Limb (tissue), 2 donors: Measurements from ENCODE around the gene GPR18.
A peak's percentile ranks its signal among the peaks of the same experiment; 100 is the strongest.
"Not testable (repeated sequence)": the region's sequence is repeated elsewhere in the genome, so short reads cannot be mapped to it uniquely, and the experiment has no call there.

Experiments
- DNase-seq, 2 donors: peaks; one replicate each; pipeline ENCODE4 v3.0.0-alpha.2; 2016; ENCODE audit errors: extremely low spot score in 2 of 2

The GPR18 gene

GRCh38 chr13:99267927-99268326, 9.7 kb upstream of the GPR18 start:
- no peak for DNase-seq

DNA sequence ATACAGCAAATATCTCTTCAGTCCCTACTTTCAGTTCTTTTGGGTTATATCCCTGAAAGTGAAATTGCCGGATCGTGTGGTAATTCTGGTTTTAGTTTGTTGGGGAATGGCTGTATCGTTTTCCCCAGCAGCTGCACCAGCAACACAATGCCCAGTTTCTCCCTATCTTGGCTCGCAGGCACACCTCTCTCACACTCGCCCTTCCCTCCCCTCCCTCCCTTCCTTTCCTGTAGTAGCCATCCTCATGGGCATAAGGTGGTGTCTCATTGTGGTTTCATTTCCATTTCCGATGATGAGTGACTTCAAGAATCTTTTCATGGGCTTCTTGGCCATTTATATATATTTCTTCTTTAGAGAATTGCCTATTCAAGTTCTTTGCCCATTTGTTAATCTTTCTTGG, 8.6 kb upstream of the GPR18 start:
- DNase-seq: no peak

DNA sequence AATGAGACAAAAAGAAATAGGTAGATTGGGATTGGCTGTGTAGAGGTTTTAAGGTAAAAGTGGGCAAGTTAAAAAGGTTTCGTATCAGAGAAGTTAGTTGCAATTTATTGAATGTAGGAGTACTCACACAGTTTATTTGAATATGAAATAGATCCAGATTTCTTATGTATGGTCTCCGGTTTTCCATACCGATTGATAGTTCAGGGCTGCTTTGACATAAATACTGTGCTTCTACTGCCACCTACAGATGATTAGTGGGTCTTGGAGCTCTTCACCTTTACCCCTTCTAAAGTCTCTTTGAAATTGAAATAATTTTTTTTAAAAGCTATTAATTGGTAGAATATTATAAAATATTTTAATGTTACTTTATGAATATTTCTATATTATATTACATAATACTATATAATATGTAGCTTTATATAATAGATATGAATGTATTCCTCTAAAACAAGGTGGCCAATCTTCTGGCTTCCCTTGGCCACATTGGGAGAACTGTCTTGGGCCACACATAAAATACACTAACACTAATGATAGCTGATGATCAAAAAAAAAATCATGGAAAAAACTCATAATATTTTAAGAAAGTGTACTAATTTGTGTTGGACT, 7.7 kb upstream of the GPR18 start:
- DNase-seq: peak in 1 of 2 donors; percentile 75

DNA sequence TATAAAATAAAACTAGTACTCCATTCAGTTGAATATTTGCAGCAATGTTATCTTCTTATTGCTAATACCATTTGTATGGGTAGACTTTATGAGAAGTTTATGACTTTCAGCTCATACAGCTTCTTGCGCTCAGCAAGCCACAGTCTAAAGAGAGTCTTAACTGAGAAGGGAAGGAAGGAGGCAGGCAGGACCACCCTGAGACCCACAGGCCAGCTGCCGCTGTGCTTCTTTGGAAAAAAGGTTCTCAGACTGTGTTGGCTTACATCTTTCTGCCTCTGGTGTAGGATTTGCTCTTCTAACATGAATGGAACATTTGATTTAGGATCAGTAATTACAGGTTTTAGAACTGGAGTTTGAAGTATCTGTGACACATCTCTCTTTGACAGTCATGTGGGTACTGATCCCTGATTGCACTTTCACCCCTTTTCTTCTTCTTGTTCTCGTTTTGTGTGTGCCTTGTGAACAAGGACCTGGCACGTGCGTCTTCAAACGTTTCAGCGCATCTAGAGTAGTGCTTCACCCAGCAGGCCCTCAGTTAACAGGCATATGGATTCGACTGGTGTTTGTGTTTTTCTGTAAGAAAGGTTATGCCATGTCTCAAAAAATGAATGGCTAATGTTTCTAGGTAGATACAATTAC, 7.1 kb upstream of the GPR18 start:
- no peak for DNase-seq

DNA sequence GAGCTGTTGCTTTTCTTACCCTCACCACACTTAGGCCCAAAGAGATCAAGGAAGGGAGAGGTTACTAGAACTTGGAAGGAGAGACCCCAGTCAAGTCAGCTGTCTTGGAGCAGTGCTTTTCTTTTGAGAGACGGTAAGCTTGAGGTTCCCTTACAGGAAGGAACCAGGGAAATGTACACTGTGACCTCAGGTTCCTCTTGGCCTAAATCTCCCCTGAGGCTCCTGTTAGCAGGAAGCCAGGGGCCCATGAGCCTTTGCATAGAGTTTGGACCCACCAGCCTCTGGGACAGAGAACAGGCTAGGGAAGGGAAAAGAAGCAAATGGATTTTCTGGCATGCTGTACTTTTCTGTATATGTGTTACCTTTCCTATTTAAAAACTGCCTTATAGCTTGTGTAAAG, 5.9 kb upstream of the GPR18 start:
- no peak for DNase-seq

DNA sequence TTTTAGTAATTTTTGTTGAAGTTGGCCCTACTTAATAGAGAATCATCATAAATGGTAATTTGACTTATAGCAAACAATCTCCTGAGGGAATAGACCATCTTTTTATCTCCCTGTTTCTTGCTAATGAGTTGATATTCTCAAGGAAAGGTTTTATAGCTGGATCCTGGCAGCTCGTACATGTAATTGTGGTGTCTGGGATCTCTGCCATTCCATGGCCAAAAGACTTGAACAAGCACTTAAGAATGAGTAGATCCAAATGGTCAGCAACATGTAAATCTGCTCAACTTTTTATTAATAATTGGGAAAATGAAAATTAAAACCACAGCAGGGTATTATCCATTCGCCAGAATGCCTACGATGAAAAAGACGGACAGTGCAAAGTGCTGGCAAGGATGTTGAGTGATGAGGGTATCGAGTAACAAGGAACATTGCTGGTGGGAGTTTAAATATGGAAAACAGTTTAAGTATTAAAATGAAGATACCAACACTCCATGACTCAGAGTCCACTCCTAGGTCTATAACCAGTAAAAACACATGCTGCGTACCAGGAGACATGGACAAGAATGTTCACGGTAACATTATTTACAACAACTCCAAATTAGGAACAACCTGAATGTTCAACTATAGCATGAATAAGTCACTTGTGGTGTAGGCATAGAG, 5.1 kb upstream of the GPR18 start:
- no peak for DNase-seq

GRCh38 chr13:99261059-99261458, 2.9 kb upstream of the GPR18 start:
- no peak for DNase-seq

DNA sequence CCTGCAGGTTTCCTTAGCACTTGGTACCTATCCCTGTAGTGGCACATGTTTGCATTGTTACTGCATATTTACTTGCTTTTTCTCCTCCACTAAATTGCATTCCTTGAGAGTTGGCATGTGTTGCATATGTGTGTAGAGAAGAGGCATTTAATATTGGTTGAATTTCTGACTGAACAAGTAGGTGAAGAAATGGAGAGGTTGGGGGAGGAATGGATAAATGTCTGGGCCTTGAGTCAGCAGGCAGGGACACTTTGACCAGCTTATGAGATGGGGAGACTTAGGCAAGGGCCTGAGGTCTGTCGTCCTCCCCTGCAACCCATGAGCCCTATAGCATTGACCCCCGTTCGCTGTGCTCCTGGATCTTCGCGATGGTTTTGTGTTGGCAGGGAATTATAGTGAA, 2.0 kb upstream of the GPR18 start:
- DNase-seq: no peak

DNA sequence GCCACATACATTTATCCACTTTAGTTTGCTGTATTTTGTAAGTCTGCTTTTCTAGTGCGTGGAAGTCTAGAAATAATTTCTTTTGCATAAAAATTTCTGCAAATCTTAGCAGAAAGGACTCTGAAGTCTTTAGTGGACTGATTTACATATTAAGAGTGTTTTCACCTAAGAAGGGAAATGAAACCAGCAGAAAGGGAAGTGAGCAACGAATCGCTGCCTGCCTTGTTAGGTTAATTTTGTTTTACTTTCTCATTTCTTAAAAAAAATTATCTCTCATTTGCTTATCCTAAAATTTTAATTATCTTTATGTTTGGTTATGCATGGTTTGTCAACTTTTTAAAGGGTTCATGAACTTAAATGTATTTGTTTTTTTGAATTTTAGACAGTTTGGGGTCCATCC, 767 bp upstream of the GPR18 start:
- no peak for DNase-seq

DNA sequence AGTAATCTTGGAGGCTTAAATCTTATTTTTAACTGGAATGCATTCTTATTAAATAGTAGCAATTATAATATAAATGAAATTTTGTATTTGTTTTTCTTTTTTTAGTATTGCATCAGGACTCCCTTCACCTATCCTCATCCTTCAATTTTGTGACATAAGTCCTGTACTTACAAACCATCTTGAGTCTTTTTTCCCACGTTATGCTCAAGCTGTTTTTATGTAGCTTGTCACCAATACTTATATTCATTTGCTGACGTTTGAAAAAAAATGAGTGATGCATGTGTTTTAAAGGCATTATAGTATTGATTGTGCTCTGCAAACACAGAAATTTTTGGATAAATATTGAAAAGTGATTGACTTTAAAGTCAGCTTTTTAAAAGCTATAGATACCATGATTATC, 888 bp downstream of the GPR18 start:
- DNase-seq: no peak

- DNase-seq: no peak
Measured at GRCh38 chr13:99256709-99257108, 1.5 kb downstream of the GPR18 start.

DNA sequence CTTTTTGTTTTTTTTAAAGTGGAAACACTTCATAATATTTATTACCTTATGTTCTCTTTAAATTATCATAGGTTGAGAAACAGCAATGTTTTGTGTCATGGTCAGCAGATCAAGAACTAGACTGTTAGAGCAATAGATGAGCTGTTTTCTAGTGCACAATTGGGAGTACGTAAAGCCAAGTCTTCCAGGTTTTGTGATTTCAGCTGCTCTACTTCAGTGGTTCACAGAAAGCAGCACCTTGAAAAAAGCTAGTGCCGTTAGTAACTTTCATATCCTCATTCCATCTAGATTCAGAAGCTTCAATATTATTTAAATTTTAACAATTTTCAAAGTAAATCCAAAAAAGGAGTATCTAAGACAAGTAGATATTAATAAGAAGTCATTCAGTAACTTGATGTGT, 1.9 kb downstream of the GPR18 start:
- DNase-seq: no peak

GRCh38 chr13:99255271-99255670, 2.9 kb downstream of the GPR18 start:
- peak in 1 of 2 donors; percentile 33 for DNase-seq

DNA sequence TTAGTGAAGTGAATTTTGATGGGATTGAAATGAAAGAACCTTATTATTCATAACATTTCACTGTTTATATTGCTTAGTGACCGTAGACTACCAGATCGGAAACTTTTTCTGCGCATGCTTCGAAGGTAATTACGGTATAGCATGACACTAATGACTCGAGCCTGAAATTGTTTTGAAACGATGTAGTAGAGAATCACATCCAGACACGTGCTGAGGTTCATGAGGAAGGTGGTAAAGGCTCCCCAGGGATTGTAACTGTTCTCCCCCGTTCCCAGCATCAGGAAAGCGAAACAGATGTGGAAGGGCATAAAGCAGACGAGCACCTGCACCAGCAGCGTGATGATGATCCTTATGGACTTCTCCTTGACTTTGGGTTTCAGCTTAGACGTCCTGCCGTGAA, 3.3 kb downstream of the GPR18 start:
- DNase-seq: peak in 1 of 2 donors; percentile 59

DNA sequence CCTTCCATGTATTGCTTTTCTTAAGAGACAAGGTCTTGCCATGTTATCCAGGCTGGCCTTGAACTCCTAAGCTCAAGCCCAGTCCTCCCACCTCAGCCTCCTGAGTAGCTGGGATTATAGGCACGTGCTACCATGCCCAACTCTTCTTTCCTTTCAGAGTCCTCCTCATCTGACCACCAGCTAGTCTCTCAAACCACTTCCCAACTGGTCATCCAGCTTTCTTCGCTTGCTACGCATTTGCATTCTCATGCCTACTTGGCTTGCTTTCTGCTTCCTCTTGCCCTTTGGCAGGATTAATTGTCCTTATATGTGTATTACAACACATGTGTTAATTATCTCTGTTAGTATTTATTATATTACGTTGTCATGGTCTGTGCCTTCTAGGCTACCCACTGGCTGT, 6.3 kb downstream of the GPR18 start:
- DNase-seq: no peak

DNA sequence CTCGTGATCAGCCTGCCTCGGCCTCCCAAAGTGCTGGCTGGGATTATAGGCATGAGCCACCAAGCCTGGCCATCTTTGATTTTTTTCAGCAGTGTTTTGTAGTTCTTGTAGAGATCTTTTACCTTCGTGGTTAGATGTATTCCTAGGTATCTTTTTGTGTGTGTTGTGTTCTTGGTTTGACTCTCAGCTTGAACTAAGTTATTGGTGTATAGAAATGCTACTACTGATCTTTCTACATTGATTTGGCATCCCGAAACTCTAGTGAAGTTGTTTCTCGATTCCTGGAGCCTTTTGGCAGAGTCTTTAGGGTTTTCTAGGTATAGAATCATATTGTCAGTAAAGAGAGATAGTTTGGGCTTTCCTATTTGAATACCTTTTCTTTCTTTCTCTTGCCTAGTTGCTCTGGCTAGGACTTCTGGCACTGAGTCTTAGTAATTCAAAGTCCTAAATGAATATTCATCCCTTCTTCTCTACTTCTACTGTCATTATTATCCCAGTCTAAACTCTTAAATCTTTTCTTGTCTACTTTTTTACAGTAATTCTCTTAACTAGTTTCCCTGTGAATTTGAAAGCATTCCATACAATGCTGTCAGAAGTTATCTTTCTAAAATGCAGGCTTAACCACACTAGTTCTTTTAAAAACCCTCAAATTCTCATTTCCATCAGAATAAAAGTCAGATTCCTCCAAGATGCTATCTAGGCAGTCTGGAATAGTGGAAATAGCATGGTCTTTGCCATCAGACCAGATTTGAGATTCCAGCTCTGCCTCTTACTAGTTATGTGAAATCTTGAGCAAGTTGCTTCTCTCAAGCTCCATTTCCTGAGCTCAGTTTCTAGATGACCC, 7.0 kb downstream of the GPR18 start:
- no peak for DNase-seq

GRCh38 chr13:99249606-99250005, 8.6 kb downstream of the GPR18 start:
- DNase-seq: not testable (repeated sequence)

DNA sequence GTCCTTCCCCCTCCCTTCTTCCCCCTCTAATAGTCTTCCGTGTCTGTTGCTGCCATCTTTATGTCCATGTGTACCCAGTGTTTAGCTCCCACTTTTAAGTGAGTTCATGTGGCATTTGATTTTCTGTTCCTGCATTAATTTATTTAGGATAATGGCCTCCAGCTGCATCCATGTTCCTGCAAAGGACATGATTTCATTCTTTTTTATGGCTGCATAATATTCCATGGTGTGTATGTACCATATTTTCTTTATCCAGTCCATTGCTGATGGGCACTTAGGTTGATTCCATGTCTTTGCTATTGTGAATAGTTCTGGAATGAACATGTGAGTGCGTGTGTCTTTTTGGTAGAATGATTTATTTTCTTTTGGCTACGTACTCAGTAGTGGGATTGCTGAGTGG, 9.0 kb downstream of the GPR18 start:
- not testable (repeated sequence) for DNase-seq

DNA sequence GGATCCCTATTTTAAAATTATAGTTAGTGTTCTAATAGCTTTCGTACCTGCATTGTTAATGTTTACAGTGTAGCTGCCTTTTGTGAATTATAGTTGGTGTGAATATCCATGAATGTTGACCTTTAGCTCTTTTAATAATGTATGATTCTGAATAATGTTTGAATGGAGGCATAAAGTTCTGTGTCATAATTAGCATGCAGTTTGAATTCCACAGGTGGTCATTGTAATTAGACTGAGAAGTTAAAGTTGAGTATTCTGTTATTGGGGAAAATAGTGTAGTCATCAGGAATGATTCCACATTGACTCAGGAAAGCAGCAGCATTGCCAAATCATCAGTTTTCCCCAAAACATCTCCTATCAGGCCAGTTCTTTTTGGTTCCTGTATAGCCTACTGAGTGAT, 12.1 kb downstream of the GPR18 start:
- DNase-seq: no peak

DNA sequence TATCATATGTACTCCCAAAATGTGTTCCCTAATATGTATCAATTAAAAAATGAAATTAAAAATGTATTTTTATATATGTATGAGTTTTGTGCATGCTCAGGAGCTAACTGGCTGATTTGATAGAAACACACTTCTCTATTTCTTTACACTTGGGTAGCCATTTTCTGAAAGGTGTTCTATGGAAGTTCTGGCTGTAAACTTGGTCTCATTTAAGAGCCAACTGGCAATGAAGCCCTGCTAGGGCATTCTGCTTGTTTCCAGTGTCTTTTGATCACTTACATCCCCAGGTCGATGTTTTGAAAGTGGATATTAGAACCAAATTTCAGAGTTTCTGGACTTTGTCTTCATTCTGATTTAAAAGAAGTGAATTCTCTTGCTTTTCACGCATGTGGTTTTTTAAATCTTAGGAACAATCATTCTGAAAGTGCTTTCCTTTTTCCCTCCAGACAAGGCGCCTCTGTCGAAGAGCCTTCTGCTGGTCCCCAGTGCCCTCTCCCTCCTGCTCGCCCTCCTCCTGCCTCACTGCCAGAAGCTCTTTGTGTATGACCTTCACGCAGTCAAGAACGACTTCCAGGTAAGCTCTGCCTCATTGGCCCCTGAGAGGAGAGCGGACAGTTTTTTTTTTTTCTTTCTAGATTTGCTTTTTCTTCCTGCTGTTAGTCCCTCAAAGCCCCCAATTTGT, 20.1 kb downstream of the GPR18 start:
- no peak for DNase-seq

- DNase-seq: no peak
Measured at GRCh38 chr13:99231721-99232120, 26.5 kb downstream of the GPR18 start.

DNA sequence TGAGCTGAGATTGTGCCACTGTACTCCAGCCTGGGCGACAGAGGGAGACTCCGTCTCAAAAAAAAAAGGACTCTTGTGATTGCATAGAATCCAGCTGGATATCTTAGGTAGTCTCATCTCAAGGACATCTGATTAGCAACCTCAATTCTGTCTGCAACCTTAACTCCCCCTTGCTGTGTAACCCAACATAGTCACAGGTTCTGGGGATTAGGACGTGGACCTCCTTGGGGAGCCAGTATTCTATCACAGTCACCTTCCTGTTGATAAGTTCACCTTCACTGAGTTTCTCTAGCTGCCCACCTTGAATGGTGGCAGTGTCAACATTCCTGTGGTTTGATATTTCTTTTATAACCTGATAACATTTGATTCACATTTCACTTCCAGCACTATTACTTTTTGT, 27.2 kb downstream of the GPR18 start:
- DNase-seq: no peak
